Breast epithelium (tissue), 3 donors: ENCODE measurements around the gene PIF1.

Experiments
- POLR2A ChIP-seq: fragments of 450-650 bp; IDR thresholded peaks from one replicate; pipeline ENCODE4 v1.6.1; 2016; ENCODE audit warnings: antibody characterized with exemption, mild to moderate bottlenecking, moderate library complexity
- TF ChIP-seq, protein P1 (sequence below), 3 donors: fragments of 450-650 bp; IDR thresholded peaks; one replicate each; pipeline ENCODE4 v1.5.1; 2016 to 2017; ENCODE audit warnings: antibody characterized with exemption in 3 of 3, mild to moderate bottlenecking in 3 of 3, moderate library complexity in 3 of 3

DNA sequence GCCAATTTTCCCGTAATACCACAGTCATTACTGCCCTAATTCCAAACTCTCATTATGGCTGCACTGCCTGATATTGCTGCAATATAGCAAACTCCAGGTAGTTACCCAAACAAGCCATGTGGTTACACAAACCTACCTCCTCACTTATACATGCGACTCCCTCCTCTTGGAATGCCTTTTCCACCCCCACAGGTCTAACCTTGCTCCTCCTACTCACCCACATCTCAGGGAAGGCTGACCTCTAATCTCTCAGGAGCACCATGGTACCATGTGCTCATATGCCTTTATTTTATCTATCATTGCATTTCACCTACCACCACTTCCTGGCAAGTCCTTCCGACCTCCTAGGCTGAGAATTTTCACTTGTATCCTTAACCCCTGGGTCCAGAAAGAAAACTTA lies 53.0 kb downstream of the PIF1 start:
- TF ChIP-seq, protein P1, sequence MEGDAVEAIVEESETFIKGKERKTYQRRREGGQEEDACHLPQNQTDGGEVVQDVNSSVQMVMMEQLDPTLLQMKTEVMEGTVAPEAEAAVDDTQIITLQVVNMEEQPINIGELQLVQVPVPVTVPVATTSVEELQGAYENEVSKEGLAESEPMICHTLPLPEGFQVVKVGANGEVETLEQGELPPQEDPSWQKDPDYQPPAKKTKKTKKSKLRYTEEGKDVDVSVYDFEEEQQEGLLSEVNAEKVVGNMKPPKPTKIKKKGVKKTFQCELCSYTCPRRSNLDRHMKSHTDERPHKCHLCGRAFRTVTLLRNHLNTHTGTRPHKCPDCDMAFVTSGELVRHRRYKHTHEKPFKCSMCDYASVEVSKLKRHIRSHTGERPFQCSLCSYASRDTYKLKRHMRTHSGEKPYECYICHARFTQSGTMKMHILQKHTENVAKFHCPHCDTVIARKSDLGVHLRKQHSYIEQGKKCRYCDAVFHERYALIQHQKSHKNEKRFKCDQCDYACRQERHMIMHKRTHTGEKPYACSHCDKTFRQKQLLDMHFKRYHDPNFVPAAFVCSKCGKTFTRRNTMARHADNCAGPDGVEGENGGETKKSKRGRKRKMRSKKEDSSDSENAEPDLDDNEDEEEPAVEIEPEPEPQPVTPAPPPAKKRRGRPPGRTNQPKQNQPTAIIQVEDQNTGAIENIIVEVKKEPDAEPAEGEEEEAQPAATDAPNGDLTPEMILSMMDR (IDR thresholded peaks at IDR 0.05) = no peak
- no peak for TF ChIP-seq POLR2A
